Neural cell (in vitro differentiated cells): ENCODE results near the gene DSG3. TPM values are rescaled to one million over a fixed set of nuclear protein-coding genes. Genes with fewer than 3 reads are reported as not detected.

Source experiments
- H2AFZ ChIP-seq: fragments of 200-600, 300-800 bp; sonication (generic), shearing (Covaris generic); 2 replicates; pipeline ENCODE4 v1.6.0; 2014; ENCODE audit warnings: low read depth, mild to moderate bottlenecking, antibody characterized with exemption, low read length, moderate library complexity
- H3F3A ChIP-seq: fragments of 200-600 bp; shearing (Covaris generic); 2 replicates; pipeline ENCODE4 v1.6.1; 2016; ENCODE audit warnings: mild to moderate bottlenecking, moderate library complexity, mixed read lengths, antibody characterized with exemption, low read length; ENCODE audit not compliant: insufficient read depth, poor library complexity, severe bottlenecking
- H3K27ac ChIP-seq: fragments of 200-600, 300-800 bp; sonication (generic), shearing (Covaris generic); 2 replicates; pipeline ENCODE4 v1.5.1; 2014; ENCODE audit warnings: mild to moderate bottlenecking, low read length, moderate library complexity
- H3K27me3 ChIP-seq: fragments of 300-800, 200-600 bp; sonication (generic), shearing (Covaris generic); 2 replicates; pipeline ENCODE4 v1.6.0; 2014; ENCODE audit warnings: mild to moderate bottlenecking, low read depth, low read length, moderate library complexity; ENCODE audit not compliant: insufficient read depth
- H3K36me3 ChIP-seq: fragments of 300-800, 200-600 bp; sonication (generic), shearing (Covaris generic); 2 replicates; pipeline ENCODE4 v1.5.1; 2014; ENCODE audit warnings: mild to moderate bottlenecking, antibody characterized with exemption, low read length, moderate library complexity; ENCODE audit not compliant: insufficient read depth
- H3K4me2 ChIP-seq: fragments of 300-800, 200-600 bp; sonication (generic), shearing (Covaris generic); 2 replicates; pipeline ENCODE4 v1.6.0; 2014; ENCODE audit warnings: mild to moderate bottlenecking, low read length
- H3K4me3 ChIP-seq: fragments of 300-800, 200-600 bp; sonication (generic), shearing (Covaris generic); 2 replicates; pipeline ENCODE4 v1.5.1; 2014; ENCODE audit warnings: mild to moderate bottlenecking, low read length, moderate library complexity
- H3K79me2 ChIP-seq: fragments of 200-600 bp; shearing (Covaris generic); replicated peaks from 2 replicates; pipeline ENCODE4 v1.6.0; 2014; ENCODE audit warnings: mild to moderate bottlenecking, low read length, moderate library complexity; ENCODE audit not compliant: insufficient read depth
- H3K9ac ChIP-seq: fragments of 300-800, 200-600 bp; sonication (generic), shearing (Covaris generic); 2 replicates; pipeline ENCODE4 v1.6.1; 2016; ENCODE audit warnings: mild to moderate bottlenecking, low read length, mixed read lengths
- H3K9me2 ChIP-seq: fragments of 200-600 bp; shearing (Covaris generic); 2 replicates; pipeline ENCODE4 v1.6.1; 2016; ENCODE audit warnings: mild to moderate bottlenecking, low read length, mixed read lengths; ENCODE audit not compliant: insufficient read depth
- H3K9me3 ChIP-seq: fragments of 200-600, 300-800 bp; sonication (generic), shearing (Covaris generic); 2 replicates; pipeline ENCODE4 v1.6.1; 2016; ENCODE audit warnings: mild to moderate bottlenecking, mixed run types, low read length, moderate library complexity, mixed read lengths
- H4K20me1 ChIP-seq: fragments of 200-600 bp; shearing (Covaris generic); 2 replicates; pipeline ENCODE4 v1.6.1; 2016; ENCODE audit warnings: mild to moderate bottlenecking, mixed run types; ENCODE audit not compliant: insufficient read depth
- CTCF ChIP-seq: fragments of 450-650 bp; IDR thresholded peaks from 2 replicates; pipeline ENCODE4 v1.5.1; 2014; ENCODE audit warnings: antibody characterized with exemption, mild to moderate bottlenecking, moderate library complexity; ENCODE audit not compliant: poor library complexity, severe bottlenecking
- EP300 ChIP-seq: fragments of 450-650 bp; conservative IDR thresholded peaks from 2 replicates; pipeline ENCODE4 v1.6.1; 2014; ENCODE audit warnings: antibody characterized with exemption, mild to moderate bottlenecking, moderate library complexity; ENCODE audit not compliant: poor library complexity, severe bottlenecking
- EZH2 ChIP-seq: fragments of 200-600, 300-800 bp; shearing (Covaris generic), sonication (generic); IDR thresholded peaks from 2 replicates; pipeline ENCODE4 v1.6.1; 2014; ENCODE audit warnings: antibody characterized with exemption, low read length, borderline replicate concordance, mild to moderate bottlenecking; ENCODE audit not compliant: insufficient read depth, poor library complexity, severe bottlenecking
- MXI1 ChIP-seq: fragments of 450-650 bp; conservative IDR thresholded peaks from 2 replicates; pipeline ENCODE4 v1.6.1; 2014; ENCODE audit warnings: antibody characterized with exemption, mild to moderate bottlenecking; ENCODE audit not compliant: poor library complexity, severe bottlenecking
- POLR2AphosphoS5 ChIP-seq: IDR thresholded peaks from 2 replicates; pipeline ENCODE4 v1.6.1; 2012
- RAD21 ChIP-seq: fragments of 450-650 bp; conservative IDR thresholded peaks from 2 replicates; pipeline ENCODE4 v1.6.1; 2014; ENCODE audit warnings: antibody characterized with exemption, mild to moderate bottlenecking, moderate library complexity
- REST ChIP-seq: IDR thresholded peaks from 2 replicates; pipeline ENCODE4 v1.6.1; 2012; ENCODE audit warnings: borderline replicate concordance
- SMC3 ChIP-seq: fragments of 450-650 bp; conservative IDR thresholded peaks from 2 replicates; pipeline ENCODE4 v1.6.1; 2014; ENCODE audit warnings: antibody characterized with exemption, mild to moderate bottlenecking, moderate library complexity; ENCODE audit not compliant: poor library complexity
- TAF1 ChIP-seq: IDR thresholded peaks from 2 replicates; pipeline ENCODE4 v1.6.1; 2012; ENCODE audit warnings: low read depth
- polyA plus RNA-seq: library from polyadenylated mRNA; depleted of rRNA; stranded (reverse); fragments of >200 nt; gene quantifications from 2 replicates; pipeline ENCODE4 v1.2.3, GENCODE V29; 2014

DSG3 gene
- polyA plus RNA-seq, 1 donor from 2014 or later = not detected

GRCh38 chr18:31446854-31447253, 687 bp upstream of the DSG3 start:
- Histone ChIP-seq H3F3A (no peaks in the 10 kb centered on the region), H3K9me3 (no peaks in the 10 kb centered on the region), H3K36me3 (no peaks in the 10 kb centered on the region), H3K4me2 (no peak overlapping the region), H3K9me2 (no peaks in the 10 kb centered on the region), H3K27me3 (no peaks in the 10 kb centered on the region), H3K9ac (no peak overlapping the region), H3K27ac (no peak overlapping the region), H3K79me2 (no peaks in the 10 kb centered on the region), H3K4me3 (no peak overlapping the region), H2AFZ (no peak overlapping the region), H4K20me1 (no peaks in the 10 kb centered on the region)
- TF ChIP-seq EZH2 = no peak

- Histone ChIP-seq H3K4me3 (no peak overlapping the region), H3K36me3 (no peaks in the 10 kb centered on the region), H3K27ac (no peak overlapping the region), H3K79me2 (no peaks in the 10 kb centered on the region), H3K9me2 (no peaks in the 10 kb centered on the region), H3K9me3 (no peaks in the 10 kb centered on the region), H3K4me2 (no peak overlapping the region), H2AFZ (no peak overlapping the region), H3K9ac (no peak overlapping the region), H4K20me1 (no peaks in the 10 kb centered on the region), H3F3A (no peaks in the 10 kb centered on the region), H3K27me3 (no peaks in the 10 kb centered on the region)
- TF ChIP-seq MXI1 (no peak), POLR2AphosphoS5 (no peak)
These were observed 2.9 kb downstream of the DSG3 start for GRCh38 chr18:31450409-31450808.

- H3K9me2 ChIP-seq = no peaks in the 10 kb centered on the region
These were observed 4.1 kb downstream of the DSG3 start for GRCh38 chr18:31451625-31452024.

More at GRCh38 chr18:31451625-31452024, 4.1 kb downstream of the DSG3 start:
- TF ChIP-seq REST (no peak), CTCF (no peak), EZH2 (no peak), TAF1 (no peak), RAD21 (no peak), MXI1 (no peak), EP300 (no peak), SMC3 (no peak), POLR2AphosphoS5 (no peak)
- H3K27me3 ChIP-seq = no peaks in the 10 kb centered on the region
- no peak overlapping the region for H3K27ac ChIP-seq
- H3K79me2 ChIP-seq = no peaks in the 10 kb centered on the region
- no peaks in the 10 kb centered on the region for H3K9me3 ChIP-seq
- H4K20me1 ChIP-seq = no peaks in the 10 kb centered on the region
- H3K36me3 ChIP-seq = no peaks in the 10 kb centered on the region
- no peak overlapping the region for H3K4me3 ChIP-seq
- H3F3A ChIP-seq = no peaks in the 10 kb centered on the region
- H2AFZ ChIP-seq = no peak overlapping the region
- no peak overlapping the region for H3K4me2 ChIP-seq
- H3K9ac ChIP-seq = no peak overlapping the region
